WTC11 (cell line): ENCODE data around the gene FHAD1.

Experiments used
- ARID4B ChIP-seq: sonication (generic); formaldehyde crosslinking; IDR thresholded peaks from 2 replicates; pipeline ENCODE4 v1.8.0; 2023; ENCODE audit warnings: missing genetic modification reagents, mild to moderate bottlenecking, borderline replicate concordance
- ATF3 ChIP-seq: sonication (generic); formaldehyde crosslinking; conservative IDR thresholded peaks from 2 replicates; pipeline ENCODE4 v1.8.1; 2022; ENCODE audit warnings: mild to moderate bottlenecking, missing genetic modification reagents
- ATF6 ChIP-seq: sonication (generic); formaldehyde crosslinking; IDR thresholded peaks from 2 replicates; pipeline ENCODE4 v1.8.1; 2023; ENCODE audit warnings: mild to moderate bottlenecking, missing genetic modification reagents
- CREB1 ChIP-seq: sonication (generic); formaldehyde crosslinking; IDR thresholded peaks from 2 replicates; pipeline ENCODE4 v1.8.0; 2023; ENCODE audit warnings: mild to moderate bottlenecking, missing genetic modification reagents
- CTCF ChIP-seq: fragments of 200-600 bp; IDR thresholded peaks from 2 replicates; pipeline ENCODE4 v1.8.0; 2022; ENCODE audit warnings: antibody characterized with exemption
- ELF4 ChIP-seq: sonication (generic); formaldehyde crosslinking; IDR thresholded peaks from 2 replicates; pipeline ENCODE4 v1.8.1; 2022; ENCODE audit warnings: low read depth, mild to moderate bottlenecking, moderate library complexity, missing genetic modification reagents
- FOXP1 ChIP-seq: sonication (generic); formaldehyde crosslinking; IDR thresholded peaks from 2 replicates; pipeline ENCODE4 v1.8.0; 2022; ENCODE audit warnings: missing genetic modification reagents, mild to moderate bottlenecking, moderate library complexity, borderline replicate concordance
- KAT7 ChIP-seq: sonication (generic); formaldehyde crosslinking; IDR thresholded peaks from 2 replicates; pipeline ENCODE4 v1.8.1; 2023; ENCODE audit warnings: missing genetic modification reagents, mild to moderate bottlenecking, borderline replicate concordance
- MAX ChIP-seq: sonication (generic); formaldehyde crosslinking; IDR thresholded peaks from 2 replicates; pipeline ENCODE4 v1.8.0; 2022; ENCODE audit warnings: mild to moderate bottlenecking, missing genetic modification reagents
- ZMAT4 ChIP-seq: fragments of 250-450 bp; sonication (Bioruptor Pico); IDR thresholded peaks from 2 replicates; pipeline ENCODE4 v1.9.0; 2021; ENCODE audit warnings: mild to moderate bottlenecking
- ZNF423 ChIP-seq: fragments of 250-450 bp; sonication (Bioruptor Pico); IDR thresholded peaks from 2 replicates; pipeline ENCODE4 v2.1.2; 2022; ENCODE audit warnings: mild to moderate bottlenecking, moderate library complexity
- TF ChIP-seq, protein P1 (sequence below): sonication (generic); formaldehyde crosslinking; IDR thresholded peaks from 2 replicates; pipeline ENCODE4 v1.8.1; 2022; ENCODE audit warnings: missing genetic modification reagents, borderline replicate concordance
- TF ChIP-seq, protein P2 (sequence below): sonication (generic); formaldehyde crosslinking; IDR thresholded peaks from 2 replicates; pipeline ENCODE4 v1.8.0; 2023; ENCODE audit warnings: missing genetic modification reagents

- TF ChIP-seq ATF6 (CRISPR knock-in tag) (no peak), CTCF (no peak), ELF4 (CRISPR knock-in tag) (no peak), MAX (CRISPR knock-in tag) (no peak), CREB1 (CRISPR knock-in tag) (no peak), ATF3 (CRISPR knock-in tag) (no peak), ARID4B (CRISPR knock-in tag) (no peak), KAT7 (CRISPR knock-in tag) (no peak), ZNF423 (no peak), ZMAT4 (CRISPR knock-in tag) (no peak), FOXP1 (CRISPR knock-in tag) (no peak)
- TF ChIP-seq, protein P1, sequence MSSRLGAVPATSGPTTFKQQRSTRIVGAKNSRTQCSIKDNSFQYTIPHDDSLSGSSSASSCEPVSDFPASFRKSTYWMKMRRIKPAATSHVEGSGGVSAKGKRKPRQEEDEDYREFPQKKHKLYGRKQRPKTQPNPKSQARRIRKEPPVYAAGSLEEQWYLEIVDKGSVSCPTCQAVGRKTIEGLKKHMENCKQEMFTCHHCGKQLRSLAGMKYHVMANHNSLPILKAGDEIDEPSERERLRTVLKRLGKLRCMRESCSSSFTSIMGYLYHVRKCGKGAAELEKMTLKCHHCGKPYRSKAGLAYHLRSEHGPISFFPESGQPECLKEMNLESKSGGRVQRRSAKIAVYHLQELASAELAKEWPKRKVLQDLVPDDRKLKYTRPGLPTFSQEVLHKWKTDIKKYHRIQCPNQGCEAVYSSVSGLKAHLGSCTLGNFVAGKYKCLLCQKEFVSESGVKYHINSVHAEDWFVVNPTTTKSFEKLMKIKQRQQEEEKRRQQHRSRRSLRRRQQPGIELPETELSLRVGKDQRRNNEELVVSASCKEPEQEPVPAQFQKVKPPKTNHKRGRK (CRISPR knock-in tag): no peak
- TF ChIP-seq, protein P2, sequence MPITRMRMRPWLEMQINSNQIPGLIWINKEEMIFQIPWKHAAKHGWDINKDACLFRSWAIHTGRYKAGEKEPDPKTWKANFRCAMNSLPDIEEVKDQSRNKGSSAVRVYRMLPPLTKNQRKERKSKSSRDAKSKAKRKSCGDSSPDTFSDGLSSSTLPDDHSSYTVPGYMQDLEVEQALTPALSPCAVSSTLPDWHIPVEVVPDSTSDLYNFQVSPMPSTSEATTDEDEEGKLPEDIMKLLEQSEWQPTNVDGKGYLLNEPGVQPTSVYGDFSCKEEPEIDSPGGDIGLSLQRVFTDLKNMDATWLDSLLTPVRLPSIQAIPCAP (CRISPR knock-in tag): no peak
Observed at GRCh38 chr1:15443281-15443680, 196.3 kb downstream of the FHAD1 start.
